K562 (cell line): Measurements from ENCODE around the gene TACR2. TPM values are rescaled to one million over a fixed set of nuclear protein-coding genes. Genes with fewer than 3 reads are reported as not detected.

Source experiments
- CHD1 ChIP-seq: fragments of 200-600 bp; sonication (generic); IDR thresholded peaks from one replicate; pipeline ENCODE4 v1.6.1; 2012; ENCODE audit warnings: mild to moderate bottlenecking, moderate library complexity, low read length, inconsistent platforms
- COPS2 ChIP-seq: fragments of 450-650 bp; conservative IDR thresholded peaks from 2 replicates; pipeline ENCODE4 v1.6.1; 2016; ENCODE audit warnings: mild to moderate bottlenecking, moderate library complexity
- CREB3 ChIP-seq: fragments of 450-650 bp; conservative IDR thresholded peaks from 2 replicates; pipeline ENCODE4 v1.6.1; 2016; ENCODE audit warnings: missing genetic modification characterization, low read depth, mild to moderate bottlenecking, missing compliant biosample characterization, moderate library complexity
- DNMT1 ChIP-seq: fragments of 450-650 bp; IDR thresholded peaks from 2 replicates; pipeline ENCODE4 v1.6.1; 2016; ENCODE audit warnings: antibody characterized with exemption, mild to moderate bottlenecking
- E2F1 ChIP-seq: sonication (generic); formaldehyde crosslinking; IDR thresholded peaks from 2 replicates; pipeline ENCODE4 v1.8.1; 2023; ENCODE audit warnings: mild to moderate bottlenecking, missing genetic modification reagents, moderate library complexity
- HDAC8 ChIP-seq: fragments of 450-650 bp; IDR thresholded peaks from 2 replicates; pipeline ENCODE4 v1.6.1; 2016; ENCODE audit warnings: mild to moderate bottlenecking, missing genetic modification characterization, moderate library complexity, missing compliant biosample characterization
- JUN ChIP-seq, 2 experiments: sonication (generic) in 1 of 2; formaldehyde crosslinking in 1 of 2; IDR thresholded peaks; 2 replicates each; pipeline versions ENCODE4 v1.6.1 to v1.8.0; 2012 to 2022; ENCODE audit warnings: borderline replicate concordance in 2 of 2, mild to moderate bottlenecking in 2 of 2, improper control_type of control experiment in 1 of 2, low read depth in 1 of 2, low read length in 1 of 2, missing genetic modification reagents in 1 of 2
- MAFF ChIP-seq: IDR thresholded peaks from 2 replicates; pipeline ENCODE4 v1.6.1; 2012; ENCODE audit warnings: low read length, improper control_type of control experiment
- NCOR1 ChIP-seq: fragments of 450-650 bp; IDR thresholded peaks from 2 replicates; pipeline ENCODE4 v1.6.1; 2016; ENCODE audit warnings: mild to moderate bottlenecking, moderate library complexity
- PHB2 ChIP-seq: fragments of 450-650 bp; IDR thresholded peaks from 2 replicates; pipeline ENCODE4 v1.6.1; 2017; ENCODE audit warnings: low read depth
- PPARD ChIP-seq: fragments of 250-450 bp; sonication (Bioruptor Pico); IDR thresholded peaks from 2 replicates; pipeline ENCODE4 v1.8.0; 2022; ENCODE audit warnings: inconsistent platforms, mild to moderate bottlenecking, moderate library complexity
- RAD21 ChIP-seq, 2 experiments: fragments of 250-450 bp in 1 of 2; fragments of 450-650 bp in 1 of 2; sonication (Bioruptor Pico) in 1 of 2; formaldehyde crosslinking in 1 of 2; IDR thresholded peaks in 1 of 2; conservative IDR thresholded peaks in 1 of 2; 2 replicates each; pipeline versions ENCODE4 v1.4.0 to v1.8.0; 2020 to 2022; ENCODE audit warnings: mild to moderate bottlenecking in 2 of 2, moderate library complexity in 1 of 2
- RNF219 ChIP-seq: fragments of 250-450 bp; sonication (Bioruptor Pico); IDR thresholded peaks from 2 replicates; pipeline ENCODE4 v1.5.0; 2022; ENCODE audit warnings: mild to moderate bottlenecking
- SMAD2 ChIP-seq: fragments of 150-350 bp; IDR thresholded peaks from 2 replicates; pipeline ENCODE4 v1.6.1; 2014; ENCODE audit warnings: low read depth, mild to moderate bottlenecking, low read length
- SREBF2 ChIP-seq: sonication (generic); formaldehyde crosslinking; IDR thresholded peaks from 2 replicates; pipeline ENCODE4 v1.4.0; 2020; ENCODE audit warnings: mild to moderate bottlenecking, missing genetic modification reagents
- TAF1 ChIP-seq: IDR thresholded peaks from 2 replicates; pipeline ENCODE4 v1.6.1; 2011; ENCODE audit warnings: mild to moderate bottlenecking, low read length, moderate library complexity; ENCODE audit not compliant: insufficient read depth, control insufficient read depth, severe bottlenecking; ENCODE audit errors: extremely low read depth
- ZBTB1 ChIP-seq: sonication (generic); formaldehyde crosslinking; IDR thresholded peaks from 2 replicates; pipeline ENCODE4 v1.8.1; 2023; ENCODE audit warnings: missing genetic modification reagents, low read depth, mild to moderate bottlenecking, borderline replicate concordance
- ZBTB7A ChIP-seq: IDR thresholded peaks from 2 replicates; pipeline ENCODE4 v1.6.1; 2011; ENCODE audit warnings: low read depth, mild to moderate bottlenecking, low read length, moderate library complexity, borderline replicate concordance; ENCODE audit not compliant: control insufficient read depth
- ZC3H8 ChIP-seq: fragments of 450-650 bp; IDR thresholded peaks from 2 replicates; pipeline ENCODE4 v1.6.1; 2017
- ZNF143 ChIP-seq: sonication (generic); formaldehyde crosslinking; IDR thresholded peaks from 2 replicates; pipeline ENCODE4 v1.9.0; 2022; ENCODE audit warnings: mild to moderate bottlenecking, missing genetic modification reagents
- ZNF224 ChIP-seq: sonication (generic); formaldehyde crosslinking; IDR thresholded peaks from 2 replicates; pipeline ENCODE4 v1.8.0; 2022; ENCODE audit warnings: mild to moderate bottlenecking, missing genetic modification reagents
- ZNF586 ChIP-seq: fragments of 450-650 bp; formaldehyde crosslinking; conservative IDR thresholded peaks from 2 replicates; pipeline ENCODE4 v1.4.0; 2020; ENCODE audit warnings: mild to moderate bottlenecking, moderate library complexity
- polyA plus RNA-seq, 8 experiments: library from polyadenylated mRNA; depleted of rRNA in 4 of 8; stranded (reverse) in 5 of 8; unstranded in 3 of 8; fragments of >200 nt; fragmentation: Nextera tagmentation in 2 of 8; fragmentation: Illumina TruSeq in 1 of 8; extraction: Ambion mirVana in 2 of 8; extraction: Trizol in 1 of 8; gene quantifications; 2 replicates each; pipeline versions ENCODE4 v1.2.1 to v1.2.3, GENCODE V29; 2011 to 2014; ENCODE audit warnings: inconsistent platforms in 1 of 8, missing spikeins in 1 of 8
- total RNA-seq, 7 experiments: library from RNA; depleted of rRNA in 6 of 7; stranded (reverse); fragments of >200 nt in 6 of 7; fragmentation: Illumina TruSeq in 2 of 7; extraction: Trizol in 2 of 7; gene quantifications; 2 replicates each; pipeline versions ENCODE4 v1.2.1 to v1.2.3, GENCODE V29; 2011 to 2021; ENCODE audit warnings: low replicate concordance in 1 of 7
- TF ChIP-seq, protein P1 (sequence below): fragments of 250-450 bp; sonication (Bioruptor Pico); IDR thresholded peaks from 2 replicates; pipeline ENCODE4 v1.8.0; 2022; ENCODE audit warnings: moderate library complexity, mild to moderate bottlenecking, inconsistent platforms
- TF ChIP-seq, protein P2 (sequence below): fragments of 250-450 bp; sonication (Bioruptor Pico); IDR thresholded peaks from 2 replicates; pipeline ENCODE4 v1.8.0; 2021; ENCODE audit warnings: moderate library complexity, mild to moderate bottlenecking, inconsistent platforms

Gene TACR2
- total and polyA plus RNA-seq, 9 of the 15 experiments (the other 6 are each of a cell fraction or from before 2014, with no cell fraction given), result not detected

- no peak for TF ChIP-seq NCOR1
- no peak for TF ChIP-seq RNF219 (CRISPR knock-in tag)
- no peak for TF ChIP-seq TAF1
- no peak for TF ChIP-seq RAD21 (CRISPR knock-in tag; conservative IDR thresholded peaks at IDR 0.05 in 1 of 2, IDR thresholded peaks at IDR 0.05 in 1 of 2)
- no peak for TF ChIP-seq CHD1
- TF ChIP-seq DNMT1, result no peak
- TF ChIP-seq, protein P1, sequence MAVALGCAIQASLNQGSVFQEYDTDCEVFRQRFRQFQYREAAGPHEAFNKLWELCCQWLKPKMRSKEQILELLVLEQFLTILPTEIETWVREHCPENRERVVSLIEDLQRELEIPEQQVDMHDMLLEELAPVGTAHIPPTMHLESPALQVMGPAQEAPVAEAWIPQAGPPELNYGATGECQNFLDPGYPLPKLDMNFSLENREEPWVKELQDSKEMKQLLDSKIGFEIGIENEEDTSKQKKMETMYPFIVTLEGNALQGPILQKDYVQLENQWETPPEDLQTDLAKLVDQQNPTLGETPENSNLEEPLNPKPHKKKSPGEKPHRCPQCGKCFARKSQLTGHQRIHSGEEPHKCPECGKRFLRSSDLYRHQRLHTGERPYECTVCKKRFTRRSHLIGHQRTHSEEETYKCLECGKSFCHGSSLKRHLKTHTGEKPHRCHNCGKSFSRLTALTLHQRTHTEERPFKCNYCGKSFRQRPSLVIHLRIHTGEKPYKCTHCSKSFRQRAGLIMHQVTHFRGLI (CRISPR knock-in tag), result peak; percentile 89
- TF ChIP-seq ZNF586 (CRISPR knock-in tag), result no peak
- TF ChIP-seq ZNF224 (CRISPR knock-in tag), result no peak
- no peak for TF ChIP-seq PPARD (CRISPR knock-in tag)
- TF ChIP-seq ZC3H8, result no peak
- no peak for TF ChIP-seq E2F1 (CRISPR knock-in tag)
- no peak for TF ChIP-seq MAFF
- no peak for TF ChIP-seq ZBTB7A
- no peak for TF ChIP-seq ZNF143 (CRISPR knock-in tag)
- no peak for TF ChIP-seq JUN (IDR thresholded peaks at IDR 0.05; ENCODE audit: borderline replicate concordance, low read depth, low read length)
- no peak for TF ChIP-seq JUN (CRISPR knock-in tag; IDR thresholded peaks at IDR 0.05; ENCODE audit: borderline replicate concordance)
- TF ChIP-seq, protein P2, sequence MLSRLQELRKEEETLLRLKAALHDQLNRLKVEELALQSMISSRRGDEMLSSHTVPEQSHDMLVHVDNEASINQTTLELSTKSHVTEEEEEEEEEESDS (CRISPR knock-in tag), result no peak
- TF ChIP-seq CREB3, result peak; percentile 93
- no peak for TF ChIP-seq COPS2
- TF ChIP-seq PHB2, result no peak
- peak; percentile 90; the same call in 1 of the 2 replicates for TF ChIP-seq HDAC8 (tag)
- TF ChIP-seq SREBF2 (CRISPR knock-in tag), result no peak
- no peak for TF ChIP-seq ZBTB1 (CRISPR knock-in tag)
- TF ChIP-seq SMAD2, result no peak
These were observed 6.2 kb downstream of the TACR2 start (continued) for GRCh38 chr10:69410487-69410886.
